Measurements from ENCODE around the gene DHRS7.

The DHRS7 gene, protein sequence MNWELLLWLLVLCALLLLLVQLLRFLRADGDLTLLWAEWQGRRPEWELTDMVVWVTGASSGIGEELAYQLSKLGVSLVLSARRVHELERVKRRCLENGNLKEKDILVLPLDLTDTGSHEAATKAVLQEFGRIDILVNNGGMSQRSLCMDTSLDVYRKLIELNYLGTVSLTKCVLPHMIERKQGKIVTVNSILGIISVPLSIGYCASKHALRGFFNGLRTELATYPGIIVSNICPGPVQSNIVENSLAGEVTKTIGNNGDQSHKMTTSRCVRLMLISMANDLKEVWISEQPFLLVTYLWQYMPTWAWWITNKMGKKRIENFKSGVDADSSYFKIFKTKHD

DNA sequence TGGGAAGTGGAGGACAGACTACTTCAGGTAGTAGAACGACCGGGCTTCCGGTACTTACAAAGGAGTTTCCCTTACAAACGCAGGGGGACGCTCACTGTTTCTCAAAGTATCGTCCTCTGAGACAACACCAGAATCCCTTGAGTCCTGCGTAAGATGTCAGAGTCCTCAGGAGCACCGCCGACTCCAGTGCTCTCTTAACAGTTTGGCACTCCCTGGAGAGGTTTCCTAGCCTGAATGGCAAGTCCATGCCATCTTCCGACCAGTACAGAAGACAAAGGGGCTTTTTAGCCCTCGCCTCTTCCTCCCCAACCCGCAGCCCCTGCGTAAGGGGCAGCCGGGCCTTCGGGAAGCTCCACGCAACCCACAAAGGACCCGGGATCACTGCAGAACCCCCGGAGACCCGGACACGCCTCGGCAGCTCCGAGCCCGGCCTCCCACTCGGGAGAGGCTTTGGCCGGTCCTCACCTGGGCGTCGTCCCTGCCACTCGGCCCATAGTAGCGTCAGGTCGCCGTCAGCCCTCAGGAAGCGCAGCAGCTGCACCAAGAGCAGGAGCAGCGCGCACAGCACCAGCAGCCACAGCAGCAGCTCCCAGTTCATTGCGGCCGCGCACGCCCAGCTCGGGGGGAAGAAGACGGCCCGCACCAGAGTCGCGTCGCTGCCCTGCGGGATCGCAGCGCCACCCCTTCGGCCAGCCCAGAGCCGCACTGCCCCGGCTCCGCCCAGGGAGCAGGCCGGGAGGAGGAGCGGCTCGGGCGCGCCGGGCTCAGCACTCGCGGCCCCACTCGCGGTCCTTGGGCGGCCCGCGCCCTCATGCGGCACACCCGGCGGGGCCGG is at the start of gene DHRS7:
DHRS7 (minus strand) TSS at position 687 of the 835 bp plus-strand sequence; CDS start at position 598, 89 bp downstream.
- DNase-seq = peak; percentile 71

DNA sequence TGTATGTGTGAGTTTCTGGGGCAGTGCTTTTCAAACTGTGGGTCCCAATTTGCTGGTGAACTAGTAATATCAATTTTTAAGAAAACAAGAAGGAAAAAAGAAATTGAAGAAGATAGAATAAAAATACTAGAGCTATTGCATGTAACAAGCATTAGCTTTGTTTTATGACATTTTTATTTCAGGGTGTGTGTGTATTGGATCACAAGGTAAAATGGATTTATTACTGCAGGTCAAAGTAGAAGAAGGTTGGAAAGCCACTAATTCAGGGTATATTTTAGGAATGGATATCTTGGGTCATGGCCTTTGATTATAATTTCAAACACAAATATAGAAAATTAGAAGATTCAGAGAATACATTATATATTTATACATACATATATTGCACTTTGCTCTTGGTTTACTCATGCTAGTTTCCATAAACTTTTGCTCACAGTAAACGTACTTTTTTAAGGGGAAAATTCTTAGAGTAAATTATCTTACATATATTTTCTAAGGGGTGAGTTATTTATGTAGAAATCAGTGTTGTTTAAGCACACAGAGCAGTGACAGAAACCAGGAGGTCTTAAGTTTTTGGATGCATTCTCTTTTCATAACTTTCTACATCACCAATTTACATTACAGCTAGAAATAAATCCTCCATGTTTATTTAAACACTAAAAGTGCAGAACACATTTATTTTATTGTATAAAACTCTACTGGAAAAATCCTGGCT is 49.4 kb upstream of the DHRS7 start:
- DNase-seq = no peak

GRCh38 chr14:60214003-60214402 is 48.8 kb upstream of the DHRS7 start:
- no peak for DNase-seq

DNA sequence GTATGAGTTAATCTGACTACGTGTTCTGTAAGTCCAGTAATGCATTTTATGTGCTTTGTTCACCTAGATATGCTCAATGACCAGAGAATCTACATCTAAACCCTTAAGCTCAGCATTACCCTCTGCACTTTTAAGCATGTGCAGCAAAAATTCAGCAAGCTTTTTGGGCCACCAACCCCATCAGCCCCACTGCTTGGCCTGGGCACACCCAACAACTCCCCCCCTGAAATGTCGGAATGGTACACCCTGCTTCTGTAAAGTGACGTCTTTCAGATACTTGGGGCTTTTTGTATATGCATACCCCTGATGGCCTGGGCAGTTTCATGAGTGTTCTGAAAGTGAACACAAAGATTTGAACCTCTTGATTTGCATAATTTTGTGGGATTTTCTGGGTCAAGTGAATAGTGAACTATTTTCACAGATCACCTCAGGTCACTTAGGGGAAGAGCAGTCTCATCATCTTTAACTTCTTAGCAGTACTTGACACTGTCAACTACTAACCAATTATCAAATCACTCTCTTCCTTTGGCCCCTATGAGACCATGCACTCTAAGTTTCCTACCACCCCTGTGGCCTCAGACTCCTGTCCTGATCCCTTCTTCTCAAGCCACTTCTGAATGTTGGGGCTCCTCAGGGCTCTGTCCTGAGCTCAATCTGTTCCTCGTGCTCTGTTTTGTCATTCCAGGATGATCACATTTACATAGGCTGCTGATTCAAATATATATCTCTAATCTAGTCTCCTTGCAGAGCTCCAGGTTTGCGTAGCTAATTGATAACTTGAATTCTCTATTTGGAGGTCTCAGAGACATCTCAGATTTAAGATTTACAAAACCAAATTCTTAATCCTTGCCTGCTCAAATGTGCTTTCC is 47.5 kb upstream of the DHRS7 start:
- no peak for DNase-seq

- no peak for DNase-seq
These were observed 46.0 kb upstream of the DHRS7 start for GRCh38 chr14:60211153-60211552.

DNA sequence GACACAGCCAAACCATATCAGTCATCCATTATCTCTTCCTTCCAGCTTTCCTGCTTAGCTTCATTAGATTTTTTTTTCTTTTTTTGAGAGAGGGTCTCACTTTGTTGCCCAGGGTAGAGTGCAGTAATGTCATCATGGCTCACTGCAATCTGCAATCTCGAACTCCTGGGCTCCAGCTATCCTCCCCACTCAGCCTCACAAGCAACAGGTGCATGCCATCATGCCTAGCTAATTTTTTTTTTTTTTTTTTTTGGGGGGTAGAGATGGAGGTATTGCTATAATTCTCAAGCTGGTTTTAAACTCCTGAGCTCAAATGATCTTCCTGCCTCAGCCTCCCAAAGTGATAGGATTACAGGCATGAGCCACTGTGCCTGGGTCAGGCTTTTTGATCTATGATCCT is 45.5 kb upstream of the DHRS7 start:
- no peak for DNase-seq

DNA sequence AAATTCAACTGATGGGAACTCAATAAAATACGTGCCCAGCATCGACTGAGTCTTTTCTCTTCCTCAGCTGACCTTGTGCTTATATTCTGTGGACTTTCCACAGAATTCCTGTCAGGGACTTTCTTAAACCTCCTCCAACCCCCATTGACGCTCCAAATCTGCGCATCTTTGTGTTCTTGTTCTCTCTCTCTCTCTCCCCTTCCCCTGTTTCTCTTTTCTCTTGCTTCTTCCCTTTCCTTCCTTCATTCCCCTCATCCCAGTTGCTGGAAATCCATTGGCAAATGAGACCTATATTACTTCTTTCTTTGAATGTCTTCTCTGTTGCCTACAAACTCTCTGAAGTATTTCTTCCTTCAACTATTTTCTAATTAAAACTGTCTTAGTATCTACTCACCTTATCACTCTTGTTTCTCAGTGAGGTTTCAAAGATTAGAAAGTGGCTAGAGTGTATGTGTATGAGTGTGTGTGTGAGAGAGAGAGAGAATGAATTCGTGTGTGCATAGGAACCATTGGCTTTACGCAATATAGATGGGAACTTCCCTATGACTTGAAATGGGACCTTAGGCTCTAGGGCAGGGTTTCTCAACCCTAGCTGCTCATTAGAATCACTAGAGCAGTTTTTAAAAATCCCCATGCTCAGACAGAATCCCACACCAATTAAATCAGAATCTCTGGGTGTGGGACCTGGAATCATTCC is 41.8 kb upstream of the DHRS7 start:
- no peak for DNase-seq

DNA sequence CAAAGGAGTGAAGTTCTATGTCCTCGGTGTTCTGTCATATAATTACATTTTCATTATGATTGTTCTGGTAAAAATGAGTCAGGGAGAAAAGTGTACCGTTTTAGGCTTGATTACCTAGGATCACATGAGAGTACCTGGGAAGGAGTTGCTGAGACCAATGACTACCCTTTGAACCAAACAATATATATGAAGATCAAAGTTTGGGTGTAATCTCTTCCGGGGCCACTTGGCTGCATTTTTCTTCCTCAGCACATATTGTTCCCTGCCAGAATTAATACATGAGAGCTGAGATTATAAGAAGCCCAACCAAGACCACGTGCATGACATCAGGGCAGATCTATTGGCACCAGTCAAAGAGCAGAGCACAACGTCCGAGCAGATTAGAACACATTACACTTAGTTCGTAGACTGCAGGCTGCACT is 41.1 kb upstream of the DHRS7 start:
- no peak for DNase-seq

DNA sequence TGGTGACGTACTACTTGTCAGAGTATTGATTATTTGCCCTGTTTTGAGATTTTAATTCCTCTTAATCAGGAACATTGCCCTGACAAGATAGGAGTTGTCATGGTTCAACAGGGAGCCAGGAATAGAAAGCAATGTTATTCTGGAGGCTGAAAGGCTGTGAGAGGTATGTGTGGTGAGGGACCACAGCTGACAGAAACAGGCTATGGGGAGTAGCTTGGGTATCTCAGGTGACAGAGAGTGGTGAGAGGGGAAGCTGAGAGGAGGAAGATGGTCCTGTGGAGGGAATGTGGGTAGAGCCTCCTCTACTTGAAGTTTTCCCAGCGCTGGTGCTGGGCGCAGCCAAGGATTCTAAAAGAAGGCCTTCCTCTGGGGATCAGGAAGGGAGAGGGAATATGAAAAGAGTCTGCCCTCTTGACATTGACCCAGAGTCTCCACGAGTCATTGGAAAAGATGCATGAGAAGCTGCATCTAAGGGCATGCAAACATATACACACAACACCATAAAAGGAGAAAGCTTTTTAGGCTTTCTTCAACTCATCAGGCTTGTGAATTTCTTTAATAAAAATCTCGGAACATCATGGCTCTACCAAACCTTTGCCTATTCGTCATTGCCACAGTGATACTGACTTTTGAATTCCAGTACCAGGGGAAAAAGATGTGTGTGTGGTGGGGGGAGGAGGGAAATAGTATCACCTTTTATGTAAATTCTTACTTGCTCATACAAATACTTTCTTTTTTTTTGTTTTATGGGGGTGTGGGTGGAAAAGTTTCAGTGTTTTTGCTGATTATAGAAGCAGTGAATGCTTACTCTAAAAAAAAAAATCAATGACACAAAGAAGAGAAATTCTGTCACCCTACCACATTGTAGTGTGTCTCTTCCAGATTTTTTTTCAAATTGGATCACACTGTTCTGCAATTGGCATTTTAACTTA is 39.9 kb upstream of the DHRS7 start:
- no peak for DNase-seq

DNA sequence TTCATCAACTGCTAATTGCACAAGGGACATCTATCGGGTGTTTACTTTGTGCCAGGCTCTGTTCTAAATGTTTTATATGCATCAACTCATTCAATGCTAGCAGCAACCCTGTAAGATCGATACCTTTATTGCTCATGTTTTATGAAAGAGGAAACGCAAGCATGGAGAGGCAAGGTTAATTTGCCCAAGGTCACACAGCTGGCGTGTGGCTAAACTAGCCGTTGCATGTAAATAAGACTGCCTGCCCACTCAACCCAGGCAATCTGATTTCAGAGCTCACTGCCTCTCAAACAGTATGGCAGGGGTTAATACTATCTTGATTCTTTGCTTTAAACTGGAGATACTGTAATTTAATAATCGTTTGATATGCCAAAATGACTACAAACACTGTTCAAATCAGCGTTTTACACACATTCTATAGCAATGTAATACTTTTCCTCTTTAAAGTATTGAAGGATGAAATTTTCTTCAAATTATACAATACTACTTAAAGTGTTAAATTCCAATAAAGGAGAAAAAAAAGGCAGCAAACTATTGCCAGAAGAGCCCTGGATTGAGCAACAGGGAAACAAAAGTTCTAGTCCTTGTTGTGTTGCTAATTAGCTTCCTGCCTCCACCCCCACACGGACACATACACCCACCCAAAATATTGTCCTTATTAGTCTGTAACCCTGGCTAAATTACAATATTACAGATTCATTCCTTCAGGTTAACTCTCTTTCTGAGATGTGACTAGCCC is 39.1 kb upstream of the DHRS7 start:
- DNase-seq = no peak

- no peak for DNase-seq
These were observed 34.1 kb upstream of the DHRS7 start for GRCh38 chr14:60199321-60199720.

GRCh38 chr14:60197629-60198303 is 32.6 kb upstream of the DHRS7 start:
- DNase-seq = no peak

DNA sequence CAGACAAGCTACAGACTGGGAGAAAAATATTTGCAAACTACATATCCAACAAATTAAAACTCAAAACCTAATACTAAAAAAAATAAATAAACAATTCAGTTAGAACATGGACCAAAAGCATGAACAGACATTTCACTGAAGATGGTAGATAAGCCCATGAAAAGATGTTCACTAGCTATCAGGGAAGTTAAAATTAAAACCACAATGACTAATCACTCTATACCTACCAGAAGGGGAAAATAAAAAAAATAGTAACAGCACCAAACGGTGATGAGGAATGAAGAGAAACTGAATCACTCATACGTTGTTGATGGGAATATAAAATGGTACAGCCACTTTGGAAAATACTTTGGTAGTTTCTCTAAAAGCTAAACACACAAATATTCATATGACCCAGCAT is 31.1 kb upstream of the DHRS7 start:
- DNase-seq = no peak

DNA sequence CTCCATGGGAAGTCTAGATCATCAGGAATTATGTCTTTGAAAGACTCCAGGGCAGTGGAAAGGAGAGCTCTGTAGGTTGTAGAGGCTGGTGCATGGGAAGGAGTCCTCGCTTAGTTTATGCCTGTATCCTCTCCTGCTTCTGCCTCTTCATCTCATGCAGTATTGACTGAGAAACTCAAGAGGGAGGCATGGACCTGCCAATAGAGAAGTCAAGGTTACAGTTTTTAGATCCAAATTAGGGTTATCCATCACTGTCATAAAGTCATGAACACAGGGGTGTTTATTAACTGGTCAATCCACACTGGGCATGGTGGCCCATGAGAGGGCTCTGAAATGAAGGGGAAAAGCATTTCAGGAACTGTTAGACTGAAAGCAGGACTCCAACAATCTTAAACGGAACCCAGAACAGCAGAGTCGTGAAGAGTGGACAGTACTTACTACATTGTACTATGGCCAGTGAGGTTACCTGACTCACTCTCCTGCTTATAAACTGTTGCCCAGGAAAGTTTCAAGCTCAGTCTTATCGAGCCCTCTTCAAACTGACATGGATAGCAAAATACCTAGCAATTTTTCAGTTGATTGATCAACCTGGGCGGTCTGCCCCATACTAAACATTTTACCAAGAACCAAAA is 30.1 kb upstream of the DHRS7 start:
- no peak for DNase-seq

- DNase-seq = no peak
These were observed 25.0 kb upstream of the DHRS7 start for GRCh38 chr14:60189923-60190840.

- DNase-seq = no peak
These were observed 23.5 kb upstream of the DHRS7 start for GRCh38 chr14:60188696-60189095.

- no peak for DNase-seq
These were observed 22.9 kb upstream of the DHRS7 start for GRCh38 chr14:60188115-60188514.
